ENCODE results near the gene HTR1D.

Gene HTR1D

GRCh38 chr1:23200883-23201282 is 16.4 kb downstream of the HTR1D start:
- Histone ChIP-seq H3K9ac (ENCODE audit: low read depth, low read length, poor library complexity) (no peak overlapping the region), H3K4me3 (ENCODE audit: low read length in 2 of 2) (no peak overlapping the region), H2BK5ac (ENCODE audit: low read length) (no peak overlapping the region), H2BK15ac (ENCODE audit: low read length) (no peak overlapping the region), H3K4ac (ENCODE audit: low read length) (no peak overlapping the region), H3K18ac (ENCODE audit: low read length) (no peak overlapping the region), H4K91ac (ENCODE audit: low read depth, low read length, poor library complexity) (no peak overlapping the region), H3K4me1 (ENCODE audit: control insufficient read depth in 2 of 2, insufficient read depth in 1 of 2, low read depth in 1 of 2, low read length in 2 of 2) (peaks cover 0 to 3% of the 10 kb centered on the region in 2 donors), H3K36me3 (replicated peaks in 1 of 2; ENCODE audit: control insufficient read depth in 2 of 2, insufficient read depth in 2 of 2, low read length in 2 of 2) (no peaks in the 10 kb centered on the region), H2BK12ac (ENCODE audit: low read length) (no peak overlapping the region), H2AFZ (ENCODE audit: low read length) (no peak overlapping the region), H2AK5ac (ENCODE audit: low read depth, low read length) (no peak overlapping the region), H2BK120ac (ENCODE audit: low read depth, low read length) (no peak overlapping the region), H3K23ac (ENCODE audit: low read depth, low read length, poor library complexity) (no peak overlapping the region), H3K14ac (ENCODE audit: low read length) (no peak overlapping the region), H3K27me3 (ENCODE audit: control insufficient read depth in 3 of 3, insufficient read depth in 3 of 3, low read depth in 1 of 3, low read length in 3 of 3) (no peaks in the 10 kb centered on the region), H3K9me3 (replicated peaks in 1 of 2; ENCODE audit: control insufficient read depth in 2 of 2, insufficient read depth in 1 of 2, low read depth in 1 of 2, low read length in 2 of 2) (no peaks in the 10 kb centered on the region), H4K8ac (ENCODE audit: low read depth, low read length) (no peak overlapping the region), H3K79me1 (ENCODE audit: low read depth, low read length) (no peaks in the 10 kb centered on the region), H3K27ac (replicated peaks; ENCODE audit: low read length) (no peak overlapping the region), H3K4me2 (ENCODE audit: insufficient read depth, low read length, poor library complexity, severe bottlenecking) (no peak overlapping the region)
- WGBS, 2 donors (ENCODE audit: extremely low coverage in 2 of 2, insufficient read length in 2 of 2, insufficient replicate concordance in 1 of 2): no CpG with 5 or more reads among the region's 1 CpG
- DNase-seq (ENCODE audit: low spot score): no peak

DNA sequence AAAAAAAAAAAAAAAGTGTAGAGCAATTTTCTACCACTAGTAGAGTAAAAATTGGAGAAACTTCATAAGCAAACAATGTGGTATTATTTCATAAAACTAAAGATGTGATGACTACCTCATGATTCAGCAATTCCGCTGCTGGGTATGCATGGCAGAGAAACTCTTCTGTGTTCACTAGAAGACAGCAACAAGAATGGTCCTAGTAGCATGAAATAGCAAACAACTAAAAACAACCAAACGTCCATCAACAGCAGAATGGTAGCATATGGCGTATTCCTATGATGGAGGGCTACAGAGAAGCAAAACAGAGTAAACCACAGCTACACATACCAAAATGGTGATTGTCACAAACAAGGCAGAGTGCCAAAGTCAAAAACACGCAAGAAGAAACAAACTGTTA is 18.9 kb downstream of the HTR1D start:
- H3K4me3 ChIP-seq (ENCODE audit: low read length in 2 of 2): no peak overlapping the region
- no peak overlapping the region for H3K14ac ChIP-seq (ENCODE audit: low read length)
- WGBS, 2 donors (ENCODE audit: extremely low coverage in 2 of 2, insufficient read length in 2 of 2, insufficient replicate concordance in 1 of 2): no CpG with 5 or more reads among the region's 4 CpGs
- H4K91ac ChIP-seq (ENCODE audit: low read depth, low read length, poor library complexity): no peak overlapping the region
- no peak overlapping the region for H2BK5ac ChIP-seq (ENCODE audit: low read length)
- no peaks in the 10 kb centered on the region for H3K79me1 ChIP-seq (ENCODE audit: low read depth, low read length)
- DNase-seq (ENCODE audit: low spot score): no peak
- no peaks in the 10 kb centered on the region for H3K27me3 ChIP-seq (ENCODE audit: control insufficient read depth in 3 of 3, insufficient read depth in 3 of 3, low read depth in 1 of 3, low read length in 3 of 3)
- no peak overlapping the region for H2BK15ac ChIP-seq (ENCODE audit: low read length)
- no peak overlapping the region for H3K18ac ChIP-seq (ENCODE audit: low read length)
- no peak overlapping the region for H2AK5ac ChIP-seq (ENCODE audit: low read depth, low read length)
- H2BK120ac ChIP-seq (ENCODE audit: low read depth, low read length): no peak overlapping the region
- no peak overlapping the region for H3K4me2 ChIP-seq (ENCODE audit: insufficient read depth, low read length, poor library complexity, severe bottlenecking)
- H3K4ac ChIP-seq (ENCODE audit: low read length): no peak overlapping the region
- H3K9me3 ChIP-seq (replicated peaks in 1 of 2; ENCODE audit: control insufficient read depth in 2 of 2, insufficient read depth in 1 of 2, low read depth in 1 of 2, low read length in 2 of 2): no peaks in the 10 kb centered on the region
- H3K9ac ChIP-seq (ENCODE audit: low read depth, low read length, poor library complexity): no peak overlapping the region
- peaks cover 3 to 4% of the 10 kb centered on the region in 2 donors for H3K4me1 ChIP-seq (ENCODE audit: control insufficient read depth in 2 of 2, insufficient read depth in 1 of 2, low read depth in 1 of 2, low read length in 2 of 2)
- H3K27ac ChIP-seq (replicated peaks; ENCODE audit: low read length): no peak overlapping the region
- H3K36me3 ChIP-seq (replicated peaks in 1 of 2; ENCODE audit: control insufficient read depth in 2 of 2, insufficient read depth in 2 of 2, low read length in 2 of 2): no peaks in the 10 kb centered on the region
- no peak overlapping the region for H2BK12ac ChIP-seq (ENCODE audit: low read length)
- H4K8ac ChIP-seq (ENCODE audit: low read depth, low read length): no peak overlapping the region
- no peak overlapping the region for H2AFZ ChIP-seq (ENCODE audit: low read length)
- no peak overlapping the region for H3K23ac ChIP-seq (ENCODE audit: low read depth, low read length, poor library complexity)

- no peak overlapping the region for H2BK12ac ChIP-seq (ENCODE audit: low read length)
- H3K4me2 ChIP-seq (ENCODE audit: insufficient read depth, low read length, poor library complexity, severe bottlenecking): no peak overlapping the region
- no peak overlapping the region for H3K14ac ChIP-seq (ENCODE audit: low read length)
- no peak overlapping the region for H3K18ac ChIP-seq (ENCODE audit: low read length)
- H4K8ac ChIP-seq (ENCODE audit: low read depth, low read length): no peak overlapping the region
- H4K91ac ChIP-seq (ENCODE audit: low read depth, low read length, poor library complexity): no peak overlapping the region
- H3K23ac ChIP-seq (ENCODE audit: low read depth, low read length, poor library complexity): no peak overlapping the region
- H2AK5ac ChIP-seq (ENCODE audit: low read depth, low read length): no peak overlapping the region
- H3K79me1 ChIP-seq (ENCODE audit: low read depth, low read length): no peaks in the 10 kb centered on the region
- no peak overlapping the region for H3K9ac ChIP-seq (ENCODE audit: low read depth, low read length, poor library complexity)
- H2BK15ac ChIP-seq (ENCODE audit: low read length): no peak overlapping the region
- no peak for DNase-seq (ENCODE audit: low spot score)
- no peak overlapping the region for H3K4ac ChIP-seq (ENCODE audit: low read length)
- no peak overlapping the region for H2BK120ac ChIP-seq (ENCODE audit: low read depth, low read length)
- no CpG with 5 or more reads among the region's 10 CpGs for whole genome bisulfite sequencing, 2 donors (ENCODE audit: extremely low coverage in 2 of 2, insufficient read length in 2 of 2, insufficient replicate concordance in 1 of 2)
- H3K27ac ChIP-seq (replicated peaks; ENCODE audit: low read length): peak overlapping the region; percentile 44
- H3K9me3 ChIP-seq (replicated peaks in 1 of 2; ENCODE audit: control insufficient read depth in 2 of 2, insufficient read depth in 1 of 2, low read depth in 1 of 2, low read length in 2 of 2): no peaks in the 10 kb centered on the region
- no peaks in the 10 kb centered on the region for H3K27me3 ChIP-seq (ENCODE audit: control insufficient read depth in 3 of 3, insufficient read depth in 3 of 3, low read depth in 1 of 3, low read length in 3 of 3)
- H3K4me3 ChIP-seq (ENCODE audit: low read length in 2 of 2): no peak overlapping the region
- no peak overlapping the region for H2AFZ ChIP-seq (ENCODE audit: low read length)
- no peak overlapping the region for H2BK5ac ChIP-seq (ENCODE audit: low read length)
- no peaks in the 10 kb centered on the region for H3K36me3 ChIP-seq (replicated peaks in 1 of 2; ENCODE audit: control insufficient read depth in 2 of 2, insufficient read depth in 2 of 2, low read length in 2 of 2)
- peaks cover 3 to 4% of the 10 kb centered on the region in 2 donors for H3K4me1 ChIP-seq (ENCODE audit: control insufficient read depth in 2 of 2, insufficient read depth in 1 of 2, low read depth in 1 of 2, low read length in 2 of 2)
Measured at GRCh38 chr1:23196627-23197328, 20.5 kb downstream of the HTR1D start.

GRCh38 chr1:23194119-23194984 is 22.9 kb downstream of the HTR1D start:
- Histone ChIP-seq H2BK15ac (ENCODE audit: low read length) (no peak overlapping the region), H4K91ac (ENCODE audit: low read depth, low read length, poor library complexity) (no peak overlapping the region), H4K8ac (ENCODE audit: low read depth, low read length) (no peak overlapping the region), H2BK5ac (ENCODE audit: low read length) (no peak overlapping the region), H3K9ac (ENCODE audit: low read depth, low read length, poor library complexity) (no peak overlapping the region), H3K14ac (ENCODE audit: low read length) (no peak overlapping the region), H3K4ac (ENCODE audit: low read length) (no peak overlapping the region), H3K36me3 (replicated peaks in 1 of 2; ENCODE audit: control insufficient read depth in 2 of 2, insufficient read depth in 2 of 2, low read length in 2 of 2) (no peaks in the 10 kb centered on the region), H2BK120ac (ENCODE audit: low read depth, low read length) (no peak overlapping the region), H3K79me1 (ENCODE audit: low read depth, low read length) (no peaks in the 10 kb centered on the region), H2AK5ac (ENCODE audit: low read depth, low read length) (no peak overlapping the region), H3K27me3 (ENCODE audit: control insufficient read depth in 3 of 3, insufficient read depth in 3 of 3, low read depth in 1 of 3, low read length in 3 of 3) (no peaks in the 10 kb centered on the region), H3K4me1 (ENCODE audit: control insufficient read depth in 2 of 2, insufficient read depth in 1 of 2, low read depth in 1 of 2, low read length in 2 of 2) (peaks cover 3 to 4% of the 10 kb centered on the region in 2 donors), H3K18ac (ENCODE audit: low read length) (no peak overlapping the region), H3K4me2 (ENCODE audit: insufficient read depth, low read length, poor library complexity, severe bottlenecking) (no peak overlapping the region), H3K9me3 (replicated peaks in 1 of 2; ENCODE audit: control insufficient read depth in 2 of 2, insufficient read depth in 1 of 2, low read depth in 1 of 2, low read length in 2 of 2) (no peaks in the 10 kb centered on the region), H2AFZ (ENCODE audit: low read length) (no peak overlapping the region), H2BK12ac (ENCODE audit: low read length) (no peak overlapping the region), H3K23ac (ENCODE audit: low read depth, low read length, poor library complexity) (peak overlapping the region; percentile 17), H3K27ac (replicated peaks; ENCODE audit: low read length) (no peak overlapping the region), H3K4me3 (ENCODE audit: low read length in 2 of 2) (no peak overlapping the region)
- WGBS, 2 donors (ENCODE audit: extremely low coverage in 2 of 2, insufficient read length in 2 of 2, insufficient replicate concordance in 1 of 2): no CpG with 5 or more reads among the region's 11 CpGs
- DNase-seq (ENCODE audit: low spot score): no peak
